ENCODE measurements around the gene ANKRD55. TPM values are rescaled to one million over a fixed set of nuclear protein-coding genes. Genes with fewer than 3 reads are reported as not detected.

Gene ANKRD55
- total RNA-seq, 2 donors from 2014 or later, result not detected

GRCh38 chr5:56144211-56144610 is 88.9 kb downstream of the ANKRD55 start:
- Histone ChIP-seq H3K4me1 (ENCODE audit: control insufficient read depth in 1 of 2, low read depth in 2 of 2) (no peaks in the 10 kb centered on the region), H3K27me3 (replicated peaks; ENCODE audit: insufficient read depth) (no peaks in the 10 kb centered on the region), H3K27ac (no peak overlapping the region), H3K36me3 (no peaks in the 10 kb centered on the region), H3K9me3 (no peaks in the 10 kb centered on the region), H3K4me3 (no peak overlapping the region)
- ATAC-seq (ENCODE audit: insufficient number of reproducible peaks, low FRiP score, low read depth), result no peak
- DNase-seq (ENCODE audit: low spot score), result no peak
- no peak for TF ChIP-seq CTCF (IDR thresholded peaks at IDR 0.05)

GRCh38 chr5:56143373-56143714 is 89.8 kb downstream of the ANKRD55 start:
- Histone ChIP-seq H3K4me3 (no peak overlapping the region), H3K27ac (no peak overlapping the region), H3K27me3 (replicated peaks; ENCODE audit: insufficient read depth) (no peaks in the 10 kb centered on the region), H3K9me3 (no peaks in the 10 kb centered on the region), H3K4me1 (ENCODE audit: control insufficient read depth in 1 of 2, low read depth in 2 of 2) (no peaks in the 10 kb centered on the region), H3K36me3 (no peaks in the 10 kb centered on the region)
- ATAC-seq (ENCODE audit: insufficient number of reproducible peaks, low FRiP score, low read depth) (no peak), DNase-seq (ENCODE audit: low spot score) (no peak)
- TF ChIP-seq CTCF (IDR thresholded peaks at IDR 0.05), result no peak

DNA sequence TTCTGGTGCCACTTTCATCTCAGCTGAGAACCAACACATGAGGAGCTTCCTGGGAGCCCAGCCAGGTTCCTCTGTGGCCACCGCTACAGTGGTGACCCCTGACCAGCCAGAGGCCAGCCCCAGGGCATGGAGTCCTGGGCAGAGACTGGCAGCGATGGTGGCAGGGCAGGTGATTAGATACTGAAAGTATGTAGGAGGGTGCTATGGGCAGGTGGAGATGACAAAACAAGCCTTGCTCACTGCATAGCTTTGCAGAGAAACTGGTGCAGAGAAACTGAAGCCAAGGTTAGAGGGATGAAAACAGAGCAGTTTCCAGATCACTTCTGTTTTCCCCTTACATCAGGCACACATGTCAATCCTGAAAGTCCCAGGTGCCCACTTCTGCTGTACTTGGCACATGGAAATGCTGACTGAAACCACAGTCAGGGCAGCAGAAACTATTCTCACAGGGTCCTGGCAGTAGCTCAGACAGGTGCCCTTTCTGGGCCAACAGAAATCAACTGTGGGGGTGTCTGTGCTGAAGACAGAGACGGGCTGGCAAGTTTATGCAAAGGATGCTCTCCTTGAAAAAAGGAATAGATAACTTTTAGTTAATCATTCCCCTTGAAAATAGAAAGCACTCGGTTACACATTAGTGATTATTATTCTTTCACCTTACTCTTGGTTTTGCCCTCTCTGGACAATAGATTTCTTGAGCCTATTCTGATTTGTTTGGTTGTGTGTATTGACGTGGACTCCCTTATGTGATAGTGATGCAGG is 90.3 kb downstream of the ANKRD55 start:
- DNase-seq (ENCODE audit: low spot score) (no peak), ATAC-seq (ENCODE audit: insufficient number of reproducible peaks, low FRiP score, low read depth) (no peak)
- no peak overlapping the region for H3K4me3 ChIP-seq
- no peaks in the 10 kb centered on the region for H3K27me3 ChIP-seq (replicated peaks; ENCODE audit: insufficient read depth)
- no peak for TF ChIP-seq CTCF (IDR thresholded peaks at IDR 0.05)
- no peaks in the 10 kb centered on the region for H3K9me3 ChIP-seq
- no peak overlapping the region for H3K27ac ChIP-seq
- no peaks in the 10 kb centered on the region for H3K36me3 ChIP-seq
- no peaks in the 10 kb centered on the region for H3K4me1 ChIP-seq (ENCODE audit: control insufficient read depth in 1 of 2, low read depth in 2 of 2)

DNA sequence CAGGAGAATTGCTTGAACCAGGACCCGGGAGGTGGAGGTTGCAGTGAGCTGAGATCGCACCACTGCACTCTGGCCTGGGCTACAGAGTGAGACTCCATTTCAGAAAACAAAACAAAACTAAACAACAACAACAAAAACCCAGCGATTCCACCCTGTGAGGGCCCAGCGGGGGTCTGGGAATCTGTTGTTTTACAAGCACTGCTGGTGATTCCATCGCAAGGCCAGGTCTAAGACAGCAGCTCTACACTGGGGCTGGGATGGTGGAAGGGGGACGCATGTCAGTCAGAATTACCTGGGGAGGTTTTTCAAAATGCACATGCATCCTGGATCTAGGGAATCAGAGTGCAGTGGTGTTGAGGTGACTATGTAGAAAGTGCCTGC is 90.9 kb downstream of the ANKRD55 start:
- H3K27ac ChIP-seq, result no peak overlapping the region
- DNase-seq (ENCODE audit: low spot score) (no peak), ATAC-seq (ENCODE audit: insufficient number of reproducible peaks, low FRiP score, low read depth) (no peak)
- TF ChIP-seq CTCF (IDR thresholded peaks at IDR 0.05), result no peak
- no peaks in the 10 kb centered on the region for H3K36me3 ChIP-seq
- H3K27me3 ChIP-seq (replicated peaks; ENCODE audit: insufficient read depth), result no peaks in the 10 kb centered on the region
- no peaks in the 10 kb centered on the region for H3K4me1 ChIP-seq (ENCODE audit: control insufficient read depth in 1 of 2, low read depth in 2 of 2)
- no peaks in the 10 kb centered on the region for H3K9me3 ChIP-seq
- no peak overlapping the region for H3K4me3 ChIP-seq

DNA sequence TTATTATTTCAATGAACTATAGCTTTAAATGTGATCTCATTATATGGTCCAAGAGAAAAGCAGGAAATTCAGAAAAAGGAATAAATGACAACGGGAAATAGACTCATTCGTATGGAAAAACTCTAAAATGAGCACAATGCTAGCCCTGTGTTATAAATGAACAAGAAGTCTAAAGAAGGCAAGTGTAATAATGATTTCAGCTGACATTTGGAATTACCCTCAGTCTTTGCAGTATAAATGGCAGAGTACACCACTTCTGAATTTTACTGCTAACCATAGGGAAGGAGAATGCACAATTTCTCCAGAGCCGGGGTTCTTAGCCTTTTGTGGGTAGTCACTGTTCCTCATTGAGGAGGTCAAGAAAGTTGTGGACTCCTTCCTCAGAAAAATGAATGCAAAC is 93.1 kb downstream of the ANKRD55 start:
- DNase-seq (ENCODE audit: low spot score), result no peak
- H3K27ac ChIP-seq, result no peak overlapping the region
- H3K4me1 ChIP-seq (ENCODE audit: control insufficient read depth in 1 of 2, low read depth in 2 of 2), result no peaks in the 10 kb centered on the region
- no peak for ATAC-seq (ENCODE audit: insufficient number of reproducible peaks, low FRiP score, low read depth)
- no peak for TF ChIP-seq CTCF (IDR thresholded peaks at IDR 0.05)
- no peak overlapping the region for H3K4me3 ChIP-seq
- no peaks in the 10 kb centered on the region for H3K36me3 ChIP-seq
- no peaks in the 10 kb centered on the region for H3K9me3 ChIP-seq
- no peaks in the 10 kb centered on the region for H3K27me3 ChIP-seq (replicated peaks; ENCODE audit: insufficient read depth)

Data from thoracic aorta (tissue), 2 donors.